HG02938 (cell line): ENCODE data around the gene PYGO1.

ENCODE experiments used
- ATAC-seq: cut with Tn5 transposase; IDR thresholded peaks from one replicate; pipeline ENCODE4 v1.9.1; 2021; ENCODE audit warnings: mild to moderate bottlenecking, moderate library complexity; ENCODE audit not compliant: unreplicated experiment

Gene PYGO1

DNA sequence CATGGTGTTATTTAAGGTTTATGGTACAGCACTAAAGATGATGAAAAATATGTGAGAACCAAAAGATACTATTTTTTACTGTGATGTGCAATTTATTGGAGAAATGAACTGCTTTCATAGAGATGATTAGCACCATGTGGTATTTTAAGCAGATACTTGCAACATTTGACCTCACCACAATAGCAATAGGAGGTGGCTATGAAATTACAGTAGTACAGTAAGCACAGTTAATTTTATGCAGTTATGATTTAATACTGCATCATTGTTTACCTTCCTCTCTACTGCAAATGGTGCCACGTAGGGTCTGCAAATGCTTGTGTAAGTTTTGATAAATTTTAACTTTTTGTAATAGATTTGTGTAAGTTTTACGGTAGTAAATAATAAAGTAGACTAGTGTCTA is 14.0 kb downstream of the PYGO1 start:
- no peak for ATAC-seq

DNA sequence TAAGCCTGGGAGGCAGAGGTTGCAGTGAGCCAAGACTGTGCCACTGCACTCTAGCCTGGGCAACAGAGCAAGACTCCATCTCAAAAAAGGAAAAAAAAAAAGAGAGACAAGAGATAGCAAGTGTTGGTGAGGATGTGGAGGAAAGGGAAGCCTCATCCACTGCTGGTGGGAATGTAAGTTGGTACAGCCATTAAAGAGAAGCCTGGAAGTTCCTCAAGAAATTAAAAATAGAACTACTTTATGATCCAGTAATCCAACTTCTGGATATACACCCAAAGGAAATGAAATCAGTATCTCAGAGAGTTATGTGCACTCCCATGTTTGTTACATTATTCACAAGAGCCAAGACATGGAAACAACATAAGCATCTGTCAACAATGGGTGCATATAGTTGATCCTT is 14.9 kb downstream of the PYGO1 start:
- ATAC-seq = no peak

DNA sequence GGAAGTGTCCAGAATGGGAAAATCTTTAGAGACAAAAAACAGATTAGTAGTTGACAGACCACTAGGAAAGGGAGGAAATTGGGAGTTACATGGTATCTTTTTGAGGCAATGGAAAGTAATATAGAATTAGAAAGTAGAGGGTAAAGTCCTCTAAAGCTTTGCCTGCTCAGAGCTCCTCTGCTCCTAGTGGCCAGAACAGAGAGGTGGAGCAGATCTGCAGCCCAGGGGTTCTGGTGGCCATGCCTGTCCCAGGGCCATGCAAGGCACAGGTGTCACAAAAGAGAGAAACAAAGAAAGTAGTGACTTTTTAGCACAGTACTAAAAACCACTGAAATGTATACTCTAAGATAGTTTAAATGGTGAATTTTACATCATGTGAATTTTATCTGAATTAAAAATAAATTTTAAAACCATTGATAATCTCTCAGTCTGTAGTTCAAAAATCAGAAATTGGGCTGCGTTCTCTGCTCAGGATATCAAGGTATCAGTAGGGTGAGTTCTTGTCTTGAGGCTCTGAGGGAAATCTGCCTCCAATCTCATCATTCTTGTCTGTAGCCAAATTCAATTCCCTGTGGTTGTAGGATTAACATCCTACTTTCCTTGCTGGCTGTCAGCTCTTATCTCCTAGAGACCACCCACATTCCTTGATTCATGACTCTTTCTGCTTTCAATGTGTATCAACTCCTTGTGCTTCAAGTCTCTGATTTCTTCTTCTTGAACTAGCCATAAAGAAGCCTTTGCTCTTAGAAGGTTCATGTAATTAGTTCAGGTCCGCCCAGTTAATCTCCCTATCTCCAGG is 23.6 kb downstream of the PYGO1 start:
- ATAC-seq = no peak

DNA sequence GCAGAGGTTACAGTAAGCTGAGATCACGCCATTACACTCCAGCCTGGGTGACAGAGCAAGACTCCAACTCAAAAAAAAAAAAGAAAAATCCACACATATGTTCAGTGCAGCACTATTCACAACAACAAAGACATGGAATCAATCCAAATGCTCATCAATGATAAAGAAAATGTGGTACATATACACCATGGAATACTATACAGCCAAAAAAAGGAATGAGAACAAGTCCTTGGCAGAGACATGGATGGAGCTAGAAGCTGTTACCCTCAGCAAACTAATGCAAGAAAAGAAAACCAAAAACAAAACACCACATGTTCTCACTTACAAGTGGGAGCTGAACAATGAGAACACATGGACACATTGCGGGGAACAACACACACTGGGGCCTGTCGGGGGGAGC is 25.5 kb downstream of the PYGO1 start:
- no peak for ATAC-seq

DNA sequence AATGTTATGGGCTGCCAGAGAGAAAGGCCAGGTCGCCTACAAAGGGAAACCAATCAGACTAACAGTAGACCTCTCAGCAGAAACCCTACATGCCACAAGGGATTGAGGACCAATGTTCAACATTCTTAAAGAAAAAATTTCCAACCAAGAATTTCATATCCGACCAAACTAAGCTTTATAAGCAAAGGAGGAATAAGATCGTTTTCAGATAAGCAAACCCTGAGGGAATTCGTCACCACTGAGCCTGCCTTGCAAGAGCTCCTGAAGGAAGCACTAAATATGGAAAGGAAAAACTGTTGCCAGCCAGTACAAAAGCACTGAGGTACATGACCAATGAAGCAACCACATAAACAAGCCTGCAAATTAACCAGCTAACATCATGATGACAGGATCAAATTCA is 33.1 kb downstream of the PYGO1 start:
- no peak for ATAC-seq

DNA sequence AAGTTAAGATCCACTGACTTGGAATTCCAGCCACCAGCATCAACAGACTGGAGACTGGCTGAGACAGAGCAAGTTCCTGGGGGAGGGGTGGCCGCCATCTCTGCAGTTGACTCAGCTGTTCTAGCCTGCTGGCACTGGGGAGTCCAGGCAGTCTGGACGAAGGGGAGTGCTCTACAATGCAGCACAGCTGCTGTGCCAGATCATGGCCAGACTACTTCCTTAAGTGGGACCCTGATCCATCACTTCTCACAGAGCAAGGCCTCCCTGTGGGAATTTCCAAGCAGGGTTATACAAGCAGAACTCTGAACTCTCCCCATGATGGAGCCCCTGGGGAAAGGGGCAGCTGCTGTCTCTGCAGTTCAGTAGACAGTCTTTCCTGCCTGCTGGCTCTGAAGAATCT is 35.2 kb downstream of the PYGO1 start:
- no peak for ATAC-seq

DNA sequence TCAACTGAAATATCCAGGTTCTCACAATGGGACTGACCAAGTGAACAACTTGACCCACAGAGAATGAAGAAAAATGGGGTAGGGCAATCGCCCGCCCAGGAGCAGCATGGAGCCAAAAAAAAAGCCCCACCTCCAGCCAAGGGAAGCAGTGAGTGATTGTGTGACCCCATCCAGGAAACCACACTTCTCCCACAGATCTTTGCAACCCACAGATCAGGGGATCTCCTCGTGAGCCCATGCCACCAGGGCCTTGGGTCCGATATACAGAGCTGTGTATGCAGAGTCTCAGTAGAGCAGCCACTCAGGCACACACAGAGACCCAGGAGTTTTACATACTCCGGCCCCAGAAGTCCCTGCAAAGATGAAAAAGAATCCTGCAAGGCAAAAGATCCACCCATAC is 35.7 kb downstream of the PYGO1 start:
- ATAC-seq = no peak

DNA sequence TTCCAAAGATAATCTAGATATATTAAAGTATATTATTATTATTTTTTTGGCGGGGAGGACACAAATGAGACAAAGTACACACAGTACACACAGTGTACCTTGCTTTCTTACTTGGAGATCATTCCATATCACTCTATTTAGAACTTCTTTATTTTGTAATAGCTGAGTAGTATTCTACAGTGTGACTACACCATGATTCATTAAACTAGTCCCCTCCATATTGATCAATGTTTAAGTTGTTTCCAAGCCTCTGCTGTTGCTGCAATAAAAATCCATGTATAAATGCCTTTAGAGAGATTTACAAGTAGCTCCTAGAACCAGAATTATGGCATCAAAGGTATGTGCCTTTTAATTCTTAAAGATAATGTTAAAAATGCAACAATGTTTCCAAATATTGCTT is 38.8 kb downstream of the PYGO1 start:
- ATAC-seq = no peak

DNA sequence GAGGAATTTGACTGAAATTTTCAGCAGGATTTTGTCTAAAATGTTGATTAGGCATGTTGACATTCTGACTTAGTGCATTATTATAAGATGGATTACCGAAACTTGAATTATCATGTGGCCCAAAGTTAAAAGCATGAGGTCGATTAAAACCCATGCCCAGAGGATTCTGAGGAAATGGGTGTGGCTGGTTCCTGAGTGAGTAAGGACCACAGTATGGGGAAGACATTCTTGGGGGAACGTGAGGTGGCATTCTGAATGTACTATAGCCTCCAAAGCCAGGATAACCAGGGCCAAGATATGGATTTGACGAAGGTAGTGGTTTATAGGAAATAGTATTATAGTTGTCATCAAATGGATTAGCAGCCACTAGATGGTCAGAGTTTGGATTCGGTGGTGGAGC is 41.4 kb downstream of the PYGO1 start:
- no peak for ATAC-seq

DNA sequence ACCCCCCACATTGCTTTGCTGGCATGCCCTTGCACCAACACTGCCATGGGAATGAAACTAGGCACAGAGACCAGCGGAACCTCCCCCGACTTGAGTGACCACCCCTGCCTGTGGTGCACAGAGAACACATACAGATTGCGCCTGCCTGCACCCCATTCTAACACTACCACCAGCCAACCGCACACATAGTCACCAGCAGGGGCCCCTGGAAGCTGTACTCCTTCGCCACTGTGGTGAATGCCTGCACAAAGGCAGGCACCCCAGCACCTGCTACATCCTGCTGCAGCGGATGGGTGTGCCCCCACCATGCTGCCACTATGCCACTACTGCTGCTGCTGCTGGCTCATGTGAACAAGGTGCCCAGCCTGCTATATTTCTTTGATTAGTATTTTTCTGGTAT is 52.7 kb downstream of the PYGO1 start:
- ATAC-seq = no peak

DNA sequence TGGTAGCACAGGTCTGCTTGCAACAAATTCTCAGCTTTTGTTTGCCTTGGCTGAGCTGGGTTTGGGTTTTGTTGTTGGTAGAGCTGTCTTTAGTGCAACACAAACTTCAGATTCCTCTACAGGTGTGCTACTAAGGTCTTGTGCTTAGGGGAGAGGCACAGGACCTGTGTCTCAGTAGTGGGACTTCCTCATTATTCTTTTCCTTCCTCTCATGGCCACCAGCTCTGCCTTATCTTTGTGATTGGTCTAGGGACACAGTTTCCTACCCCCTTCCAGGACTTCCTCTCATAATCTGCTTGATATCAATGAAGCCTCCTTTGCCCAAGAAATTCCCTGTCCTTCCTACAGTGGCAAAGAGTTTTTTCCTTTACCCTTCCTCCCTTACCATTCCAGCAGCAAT is 55.2 kb downstream of the PYGO1 start:
- ATAC-seq = no peak

DNA sequence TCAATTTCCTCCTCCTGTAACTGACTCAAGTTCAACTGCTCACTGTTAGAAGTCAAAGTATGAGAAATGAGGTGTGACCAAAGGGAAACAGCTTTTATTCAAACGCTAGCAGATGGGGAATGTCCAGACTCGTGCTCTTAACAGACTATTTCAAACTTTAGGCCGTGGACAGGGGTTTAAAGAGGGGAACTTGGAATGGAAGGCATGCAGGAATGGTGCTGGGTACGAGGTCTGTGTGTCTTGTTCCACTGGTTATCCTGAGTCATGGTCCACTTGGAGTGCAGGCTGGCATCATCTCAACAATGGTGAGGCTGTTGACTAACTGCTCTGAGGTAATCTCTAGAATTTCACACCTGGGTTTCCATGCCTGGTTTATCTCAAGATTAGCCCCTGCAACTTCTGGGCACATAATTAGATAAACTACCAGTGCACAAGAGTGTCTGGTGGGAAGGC is 57.3 kb downstream of the PYGO1 start:
- no peak for ATAC-seq

DNA sequence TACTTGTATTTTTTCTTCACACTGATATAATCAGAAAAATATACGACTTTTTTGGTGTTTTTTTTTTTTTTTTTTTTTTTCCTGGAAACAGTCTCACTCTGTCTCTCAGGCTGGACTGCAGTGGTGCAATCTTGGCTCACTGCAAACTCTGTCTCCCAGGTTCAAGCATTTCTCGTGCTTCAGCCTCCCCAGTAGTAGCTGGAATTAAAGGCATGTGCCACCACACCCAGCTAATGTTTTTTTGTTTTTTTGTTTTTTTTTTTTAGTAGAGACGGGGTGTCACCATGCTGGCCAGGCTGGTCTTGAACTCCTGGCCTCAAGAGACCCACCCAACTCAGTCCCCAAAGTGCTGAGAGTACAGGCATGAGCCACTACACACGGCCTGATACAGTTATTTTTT is 59.3 kb downstream of the PYGO1 start:
- ATAC-seq = no peak

DNA sequence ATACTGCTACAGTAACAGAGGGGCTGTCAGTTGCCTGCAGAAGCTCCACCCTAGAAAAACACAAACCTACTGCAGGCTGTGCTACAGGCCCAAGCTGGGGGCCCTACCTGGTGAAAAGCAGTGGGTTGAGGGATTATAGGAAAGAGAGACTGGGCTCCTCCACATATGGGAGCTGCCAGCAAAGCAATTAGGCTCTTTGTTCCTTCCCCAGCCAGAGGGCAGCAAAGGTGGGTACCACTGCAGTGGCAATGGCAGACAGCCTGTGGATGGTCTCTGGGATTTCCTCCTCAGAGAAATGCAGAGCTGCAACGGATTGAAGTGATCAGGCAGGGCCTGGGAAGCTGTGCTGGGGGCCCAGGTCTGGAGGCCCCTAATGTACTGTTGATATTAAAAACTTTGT is 61.0 kb downstream of the PYGO1 start:
- no peak for ATAC-seq

DNA sequence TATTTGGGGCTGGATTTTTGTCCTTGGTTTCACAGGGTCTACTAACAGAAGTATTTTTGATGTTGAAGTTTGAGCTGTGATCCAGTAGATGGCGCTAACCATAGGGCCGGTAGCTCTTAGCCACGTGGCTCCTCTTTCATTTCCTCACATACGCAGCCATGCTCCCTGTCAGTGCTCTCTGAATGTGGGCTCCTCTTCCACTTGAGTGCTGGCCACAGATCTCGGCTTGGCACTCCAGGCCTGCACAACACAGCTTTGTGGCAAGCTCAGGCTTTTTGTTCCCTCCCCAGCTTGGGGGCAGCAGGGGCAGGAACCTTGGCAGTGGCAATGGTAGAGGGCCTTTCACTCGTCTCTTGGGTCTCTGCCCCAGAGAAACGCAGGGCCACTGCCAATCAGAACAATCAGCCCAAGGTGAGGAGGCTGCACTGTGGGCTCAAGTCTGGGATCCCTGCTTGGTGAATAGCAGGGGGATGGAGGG is 61.5 kb downstream of the PYGO1 start:
- ATAC-seq = no peak

DNA sequence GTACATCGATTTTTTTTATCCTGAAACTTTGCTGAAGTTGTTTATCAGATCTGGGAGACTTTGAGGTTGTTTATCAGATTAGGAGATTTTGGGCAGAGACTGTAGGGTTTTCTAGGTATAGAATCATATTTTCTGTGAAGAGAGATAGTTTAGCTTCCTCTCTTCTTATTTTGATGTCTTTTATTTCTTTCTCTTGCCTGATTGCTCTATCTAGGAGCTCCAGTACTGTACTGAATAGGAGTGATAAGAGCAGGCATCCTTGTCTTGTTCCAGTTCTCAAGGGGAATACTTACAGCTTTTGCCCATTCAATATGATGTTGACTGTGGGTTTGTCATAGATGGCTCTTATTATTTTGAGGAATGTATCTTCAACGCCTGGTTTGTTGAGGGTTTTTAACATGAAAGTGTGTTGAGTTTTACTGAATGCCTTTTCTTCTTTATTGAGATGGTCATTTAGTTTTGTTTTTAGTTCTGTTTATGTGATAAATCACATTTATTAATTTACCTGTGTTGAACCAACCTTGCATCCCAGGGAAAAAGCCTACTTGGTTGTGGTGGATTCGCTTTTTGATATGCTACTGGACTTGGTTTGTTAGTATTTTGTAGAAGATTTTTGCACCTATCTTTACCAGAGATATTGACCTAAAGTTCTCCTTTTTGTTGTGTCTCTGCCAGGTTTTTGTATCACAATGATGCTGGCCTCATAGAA is 65.2 kb downstream of the PYGO1 start:
- ATAC-seq = no peak

DNA sequence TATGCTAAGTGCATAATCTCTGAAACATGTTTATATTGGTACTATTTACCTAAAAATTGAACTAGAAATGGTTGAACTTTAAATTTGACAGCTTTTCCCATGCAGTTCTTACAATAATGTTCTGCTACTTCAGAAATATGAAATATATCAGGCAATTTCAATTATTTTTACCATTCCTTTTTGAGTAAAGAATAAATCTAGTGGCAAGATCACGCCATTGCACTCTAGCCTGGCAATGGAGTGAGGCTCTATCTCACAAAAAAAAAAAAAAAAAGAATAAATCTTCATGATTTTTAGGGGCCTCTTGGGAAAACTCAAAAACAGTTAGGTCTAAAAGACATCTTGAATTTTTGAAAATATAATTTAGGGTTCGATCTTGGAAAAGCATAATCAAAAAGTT is 69.5 kb downstream of the PYGO1 start:
- ATAC-seq = no peak

DNA sequence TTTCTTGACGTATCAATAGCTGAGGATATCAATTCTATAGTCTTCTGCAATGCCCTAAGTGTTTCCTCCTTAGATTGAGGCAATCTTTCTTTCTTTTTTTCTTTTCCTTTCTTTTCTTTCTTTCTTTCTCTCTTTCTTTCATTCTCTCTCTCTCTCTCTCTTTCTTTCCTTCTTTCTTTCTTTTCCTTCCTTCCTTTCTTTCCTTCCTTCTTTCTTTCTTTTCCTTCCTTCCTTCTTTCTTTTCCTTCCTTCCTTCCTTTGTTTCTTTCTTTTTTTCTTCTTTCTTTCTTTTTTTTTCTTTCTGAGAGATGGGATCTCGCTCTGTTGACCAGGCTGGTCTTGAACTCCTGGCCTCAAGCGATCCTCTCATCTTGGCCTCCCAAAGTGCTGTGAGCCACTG is 70.1 kb downstream of the PYGO1 start:
- ATAC-seq = no peak

DNA sequence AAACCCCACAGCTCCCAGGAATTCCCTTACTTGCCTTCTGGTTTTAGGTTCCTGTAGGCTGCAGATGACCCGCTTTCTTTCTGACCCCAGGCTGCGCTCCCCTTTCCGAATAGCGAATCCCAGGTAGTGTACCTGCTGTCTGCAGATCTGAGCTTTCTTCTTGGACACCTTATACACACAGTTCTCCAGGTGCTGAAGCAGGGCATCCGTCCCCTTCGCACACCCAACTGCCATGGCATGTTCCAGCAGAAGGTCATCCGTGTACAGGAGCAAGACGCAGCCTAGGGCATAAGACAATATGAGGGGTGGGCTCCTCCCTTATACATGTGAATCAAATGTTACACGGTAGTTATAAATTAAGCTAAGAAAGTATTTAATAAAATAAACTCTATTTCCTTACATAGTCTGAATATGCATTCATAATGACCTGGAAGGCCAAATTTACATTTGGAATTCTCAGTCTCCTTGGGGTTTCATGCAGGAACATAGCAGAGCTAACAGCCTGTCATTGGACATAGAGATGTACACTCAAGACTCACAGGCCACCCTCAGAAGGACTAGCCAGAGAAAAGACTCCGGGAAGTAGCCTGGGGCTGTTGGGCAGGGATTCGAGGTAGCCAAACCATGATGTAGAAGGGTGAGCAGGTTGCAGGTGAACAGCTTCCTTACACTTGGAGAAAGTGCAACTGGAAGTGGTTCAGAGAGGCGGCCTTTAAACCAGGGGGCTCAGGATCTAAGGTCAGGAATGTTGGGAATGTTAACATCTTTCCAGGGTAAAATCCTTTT is 72.0 kb downstream of the PYGO1 start:
- no peak for ATAC-seq

DNA sequence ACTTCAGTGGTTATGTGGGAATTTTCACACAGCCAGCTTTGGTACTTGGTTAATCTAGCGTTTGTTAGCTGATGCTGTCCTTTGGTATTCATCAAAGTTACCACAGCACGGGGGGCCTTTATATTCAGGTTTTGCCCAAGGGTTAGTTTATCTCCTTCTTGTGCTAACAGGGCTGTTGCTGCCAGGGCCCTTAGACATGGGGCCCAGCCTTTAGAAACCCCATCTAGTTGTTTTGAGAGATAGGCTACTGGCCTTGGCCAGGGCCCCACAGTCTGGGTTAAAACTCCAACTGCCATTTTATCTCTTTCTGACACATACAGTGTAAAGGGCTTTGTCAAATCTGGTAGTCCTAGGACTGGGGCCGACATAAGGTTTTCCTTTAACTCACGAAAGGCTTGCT is 72.7 kb downstream of the PYGO1 start:
- ATAC-seq = no peak

DNA sequence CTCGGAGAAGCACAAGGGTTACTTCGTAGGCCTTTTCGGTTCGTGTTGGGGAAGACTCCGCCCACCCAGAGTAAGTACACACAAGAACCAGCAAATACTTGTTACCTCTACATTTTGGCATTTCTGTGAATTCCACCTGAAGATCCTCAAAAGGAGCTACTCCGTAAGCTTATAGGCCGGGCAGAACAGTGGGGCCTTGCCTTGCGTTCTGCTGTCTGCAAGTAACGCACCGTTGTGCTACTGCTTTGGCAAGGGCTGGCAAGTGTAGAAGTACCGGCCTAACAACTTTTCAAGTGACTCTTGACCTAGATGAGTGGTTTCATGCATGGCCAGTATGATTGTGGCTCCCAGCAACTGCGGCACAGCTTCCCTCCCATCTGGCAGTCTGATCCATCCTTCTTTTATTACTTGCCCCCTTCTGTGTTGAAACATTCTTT is 73.7 kb downstream of the PYGO1 start:
- no peak for ATAC-seq
